Measurements from ENCODE around the gene CNGB1. TPM values are rescaled to one million over a fixed set of nuclear protein-coding genes. Genes with fewer than 3 reads are reported as not detected.
A peak's percentile ranks its signal among the peaks of the same experiment; 100 is the strongest.
"Not testable (repeated sequence)": the region's sequence is repeated elsewhere in the genome, so short reads cannot be mapped to it uniquely, and the experiment has no call there.

Gene CNGB1
- total RNA-seq, 1 donor from 2014 or later: 0.20 TPM

- no peak for DNase-seq (ENCODE audit: low read depth, low spot score)
Measured at GRCh38 chr16:57889111-57889510, 81.8 kb downstream of the CNGB1 start.

- no peak for DNase-seq (ENCODE audit: low read depth, low spot score)
Measured at GRCh38 chr16:57888128-57888527, 82.8 kb downstream of the CNGB1 start.

DNA sequence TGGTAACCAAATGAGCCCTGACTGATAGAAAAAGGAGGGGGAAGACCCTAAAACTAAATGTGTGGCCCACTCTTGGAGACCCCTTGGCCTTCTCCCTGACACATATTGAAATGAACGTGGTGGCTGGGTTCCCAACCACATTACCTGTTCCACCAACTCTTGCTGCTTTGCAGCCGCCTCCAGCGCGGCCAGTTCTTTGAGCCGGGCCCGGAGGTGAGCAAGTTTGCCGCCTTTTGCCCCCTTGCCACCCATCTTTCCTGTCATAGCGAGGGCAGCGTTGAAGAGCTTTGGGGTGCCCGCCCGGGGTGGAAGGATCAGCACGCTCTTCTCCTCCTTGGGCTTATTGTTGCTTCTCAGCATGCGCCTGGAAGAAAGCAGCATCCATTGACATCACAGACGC lies 83.2 kb downstream of the CNGB1 start:
- no peak for DNase-seq (ENCODE audit: low read depth, low spot score)

DNA sequence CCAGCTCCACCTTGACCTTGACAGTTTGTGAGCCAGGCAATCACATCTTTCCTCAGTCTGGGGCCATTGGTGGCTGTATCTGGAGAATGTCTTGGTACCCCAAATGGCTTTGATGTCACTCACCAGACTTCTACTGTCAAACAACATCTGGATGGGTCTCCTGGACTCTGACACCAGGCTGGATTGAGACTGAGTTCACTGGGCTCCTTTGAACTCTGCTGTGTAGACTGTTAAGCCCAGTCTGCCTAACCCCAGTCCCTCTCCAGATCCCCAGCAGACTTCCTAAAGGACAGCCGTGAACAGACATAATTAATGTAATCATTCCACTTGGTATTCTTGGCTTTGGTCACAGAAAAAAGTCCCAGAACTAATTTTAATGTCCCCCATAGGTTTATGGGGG lies 84.5 kb downstream of the CNGB1 start:
- no peak for DNase-seq (ENCODE audit: low read depth, low spot score)

- DNase-seq (ENCODE audit: low read depth, low spot score): no peak
Measured at GRCh38 chr16:57884655-57885133, 86.2 kb downstream of the CNGB1 start.

GRCh38 chr16:57883953-57884654 lies 86.8 kb downstream of the CNGB1 start:
- DNase-seq (ENCODE audit: low read depth, low spot score): no peak

DNA sequence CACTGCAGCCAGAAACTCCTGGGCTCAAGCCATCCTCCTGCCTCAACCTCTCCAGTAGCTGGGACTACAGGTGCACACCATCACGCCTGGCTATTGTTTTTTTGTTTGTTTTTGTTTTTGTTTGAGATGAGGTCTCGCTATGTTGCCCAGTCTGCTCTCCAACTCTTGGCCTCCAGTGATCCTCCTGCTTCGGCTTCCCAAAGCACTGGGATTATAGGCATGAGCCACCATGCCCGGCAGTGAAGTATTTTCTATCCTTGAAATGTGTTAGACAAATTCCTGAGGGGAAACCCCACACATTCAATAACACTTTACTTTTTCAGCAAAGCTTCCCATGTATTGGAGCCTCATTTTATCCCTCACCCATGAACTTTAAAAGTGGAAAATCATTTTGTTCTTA lies 87.4 kb downstream of the CNGB1 start:
- DNase-seq (ENCODE audit: low read depth, low spot score): no peak

- no peak for DNase-seq (ENCODE audit: low read depth, low spot score)
Measured at GRCh38 chr16:57882792-57883191, 88.1 kb downstream of the CNGB1 start.

- no peak for DNase-seq (ENCODE audit: low read depth, low spot score)
Measured at GRCh38 chr16:57882206-57882605, 88.7 kb downstream of the CNGB1 start.

DNA sequence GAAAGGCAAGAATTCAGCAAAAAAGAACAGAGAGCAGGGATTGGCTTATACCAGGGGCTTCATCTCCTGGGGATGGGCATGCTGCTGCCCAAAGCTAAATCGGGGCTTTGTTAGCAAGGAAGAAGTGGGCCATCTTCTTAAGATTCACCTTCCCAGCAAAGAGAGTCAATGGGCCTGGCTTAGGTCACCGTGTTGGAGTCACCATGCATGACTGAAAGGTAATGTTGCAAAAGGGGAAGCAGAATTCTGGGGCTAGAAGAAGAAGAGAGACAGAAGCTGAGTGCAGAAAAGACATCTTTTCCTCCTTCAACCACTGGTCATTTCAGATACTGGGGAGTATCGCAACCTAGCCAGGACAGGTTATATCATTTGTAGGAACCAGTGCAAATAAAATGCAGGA lies 92.3 kb downstream of the CNGB1 start:
- DNase-seq (ENCODE audit: low read depth, low spot score): no peak

DNA sequence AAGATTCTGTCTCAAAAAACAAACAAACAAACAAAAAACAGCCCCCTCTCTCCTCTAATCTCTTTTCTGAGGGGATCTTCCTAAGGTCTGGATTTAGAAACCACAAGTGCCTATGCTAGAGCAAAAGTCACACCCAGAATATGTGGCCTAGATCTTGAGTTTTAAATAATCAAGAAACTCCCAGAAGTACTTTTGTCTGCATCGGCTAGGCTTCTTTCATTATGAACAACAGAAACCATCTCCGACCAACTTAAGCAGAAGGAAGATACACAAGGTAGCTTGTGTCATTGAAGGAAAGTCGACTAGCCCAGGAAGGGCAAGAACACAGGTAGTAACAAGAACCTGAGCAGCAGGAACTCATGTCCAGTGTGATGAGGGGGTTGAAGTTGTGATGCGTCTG lies 94.7 kb downstream of the CNGB1 start:
- no peak for DNase-seq (ENCODE audit: low read depth, low spot score)

DNA sequence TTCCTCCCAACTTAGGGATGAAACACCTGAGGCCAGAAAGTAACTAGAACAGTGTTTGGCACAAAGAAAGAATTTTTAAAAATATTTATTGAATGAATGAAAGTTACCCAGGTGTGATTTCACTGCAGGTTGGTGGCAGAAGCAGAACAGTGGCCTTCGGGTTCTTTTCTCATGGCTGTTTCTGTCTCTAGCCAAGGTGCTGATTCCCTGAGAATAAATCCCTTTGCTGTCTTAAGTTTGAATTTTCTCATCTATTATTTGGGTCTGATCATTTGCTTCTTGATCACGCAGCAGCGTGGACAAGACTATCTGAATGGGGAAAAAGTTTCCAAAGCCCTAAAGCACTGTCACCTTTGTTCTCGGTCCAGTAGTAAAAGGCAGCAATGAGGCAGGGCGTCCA lies 95.6 kb downstream of the CNGB1 start:
- DNase-seq (ENCODE audit: low read depth, low spot score): no peak

DNA sequence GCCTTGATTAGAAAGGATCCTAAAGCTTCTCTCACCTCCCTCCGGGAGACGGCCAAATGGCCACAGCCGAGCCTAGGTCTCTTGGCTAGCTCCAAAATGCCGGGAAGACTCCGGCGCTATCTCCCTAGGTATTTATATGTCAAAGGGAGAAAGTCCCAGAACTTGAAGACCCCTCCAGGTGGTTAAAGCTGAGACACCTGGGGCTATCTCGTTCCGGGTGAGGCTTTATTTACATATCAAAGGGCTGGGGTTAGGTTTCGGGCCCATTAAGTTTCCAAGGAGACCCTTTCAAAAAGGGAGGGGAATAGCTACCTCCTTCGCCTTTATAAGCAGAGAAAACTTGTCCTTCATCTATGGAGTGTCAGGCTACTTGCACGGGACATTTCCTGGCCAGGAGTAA lies 97.7 kb downstream of the CNGB1 start:
- DNase-seq (ENCODE audit: low read depth, low spot score): no peak

DNA sequence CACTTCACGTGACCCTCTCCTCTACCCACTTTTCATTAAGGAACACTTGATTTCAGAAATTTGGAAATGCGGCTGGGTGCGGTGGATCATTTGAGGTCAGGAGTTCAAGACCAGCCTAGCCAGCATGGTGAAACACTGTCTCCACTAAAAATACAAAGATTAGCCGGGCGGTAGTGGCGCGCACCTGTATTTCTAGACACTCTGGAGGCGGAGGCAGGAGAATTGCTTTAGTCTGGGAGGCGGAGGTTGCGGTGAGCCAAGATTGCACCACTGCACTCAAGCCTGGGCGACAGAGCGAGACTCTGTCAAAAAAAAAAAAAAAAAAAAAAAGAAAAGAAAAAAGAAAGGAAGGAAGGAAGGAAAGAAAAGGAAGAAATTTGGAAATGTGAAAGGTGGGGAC lies 98.2 kb downstream of the CNGB1 start:
- not testable (repeated sequence) for DNase-seq (ENCODE audit: low read depth, low spot score)

DNA sequence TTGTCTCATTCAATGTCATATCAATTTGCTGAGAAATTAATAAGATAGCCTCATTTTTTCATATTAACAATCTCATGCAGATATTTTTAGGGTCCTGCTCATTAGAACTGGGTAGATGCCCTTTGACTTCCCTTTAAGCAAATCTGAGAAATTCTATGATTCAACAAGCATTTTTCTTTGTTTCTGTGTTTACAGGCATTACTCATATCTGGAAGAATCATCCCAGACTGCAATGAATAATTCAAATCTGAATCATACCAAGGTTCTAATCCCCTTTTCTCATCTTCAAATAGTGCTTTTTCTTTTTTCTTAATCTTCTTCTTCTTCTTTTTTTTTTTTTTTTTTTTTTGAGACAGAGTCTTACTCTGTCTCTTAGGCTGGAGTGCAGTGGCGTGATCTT lies 99.5 kb downstream of the CNGB1 start:
- no peak for DNase-seq (ENCODE audit: low read depth, low spot score)

- DNase-seq (ENCODE audit: low read depth, low spot score): no peak
Measured at GRCh38 chr16:57870753-57871454, 100.0 kb downstream of the CNGB1 start.

DNA sequence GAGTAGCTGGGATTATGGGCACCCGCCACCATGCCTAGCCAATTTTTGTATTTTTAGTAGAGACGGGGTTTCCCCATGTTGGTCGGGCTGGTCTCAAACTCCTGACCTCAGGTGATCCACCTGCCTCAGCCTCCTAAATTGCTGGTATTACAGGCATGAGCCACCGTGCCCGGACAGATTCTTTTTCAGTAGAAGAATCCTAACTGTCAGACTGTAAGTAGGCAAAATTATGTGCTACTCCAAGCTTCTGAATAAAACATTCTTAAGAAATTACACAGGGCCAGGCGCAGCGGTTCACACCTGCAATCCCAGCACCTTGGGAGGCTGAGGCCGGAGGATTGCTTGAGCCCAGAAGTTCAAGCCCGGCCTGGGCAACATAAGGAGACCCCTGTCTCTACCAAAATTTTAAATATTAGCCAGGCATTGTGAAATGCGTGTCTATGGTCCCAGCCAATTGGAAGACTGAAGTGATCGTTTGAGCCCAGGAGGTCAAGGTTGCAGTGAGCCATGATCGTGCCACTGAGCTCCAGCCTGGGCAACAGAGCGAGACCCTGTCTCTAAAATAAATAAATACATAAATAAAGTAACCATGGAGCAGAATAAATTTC lies 101.9 kb downstream of the CNGB1 start:
- no peak for DNase-seq (ENCODE audit: low read depth, low spot score)

DNA sequence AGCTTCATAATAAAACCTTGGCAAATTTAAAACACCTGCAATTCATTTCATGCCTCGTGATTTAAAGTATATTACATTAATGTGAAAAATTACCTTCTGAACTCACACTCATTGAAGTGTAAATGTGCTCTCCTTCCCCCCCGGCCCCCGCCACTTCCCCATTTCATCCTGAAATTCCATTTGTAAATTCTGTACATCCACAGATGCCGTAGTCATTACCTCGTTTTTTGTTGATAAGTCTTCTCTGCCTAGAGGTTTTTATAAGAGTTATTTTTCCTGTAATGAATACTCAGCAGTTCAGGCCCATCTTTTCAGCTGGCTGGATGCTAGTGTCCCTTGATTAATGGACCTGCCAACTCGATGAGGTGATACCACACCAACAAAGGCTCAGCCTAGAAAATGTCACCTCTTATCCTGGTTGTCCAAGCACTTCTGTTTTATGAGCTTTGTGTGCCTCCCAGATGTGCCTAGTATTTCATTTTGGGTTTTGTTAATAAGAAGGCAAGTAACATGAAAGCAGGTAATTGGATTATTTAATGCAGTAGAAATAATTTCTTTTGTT lies 103.8 kb downstream of the CNGB1 start:
- no peak for DNase-seq (ENCODE audit: low read depth, low spot score)

DNA sequence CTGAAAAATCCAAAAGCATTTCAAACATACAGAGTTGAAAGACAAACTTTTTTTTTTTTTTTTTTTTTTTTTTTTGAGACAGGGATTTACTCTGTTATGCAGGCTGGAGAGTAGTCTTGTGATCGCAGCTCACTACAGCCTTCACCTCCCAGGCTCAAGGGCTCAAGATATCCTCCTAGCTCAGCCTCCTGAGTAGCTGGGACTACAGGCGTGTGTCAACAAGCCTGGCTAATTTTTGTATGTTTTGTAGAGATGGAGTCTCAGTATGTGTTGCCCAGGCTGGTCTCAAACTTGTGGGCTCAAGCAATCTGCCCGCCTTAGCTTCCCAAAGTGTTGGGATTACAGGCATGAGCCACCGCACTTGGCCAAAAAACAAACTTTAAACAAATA lies 104.4 kb downstream of the CNGB1 start:
- DNase-seq (ENCODE audit: low read depth, low spot score): no peak

- DNase-seq (ENCODE audit: low read depth, low spot score): no peak
Measured at GRCh38 chr16:57865746-57866528, 105.0 kb downstream of the CNGB1 start.

- peak; percentile 13 for DNase-seq (ENCODE audit: low read depth, low spot score)
Measured at GRCh38 chr16:57863434-57864160, 107.3 kb downstream of the CNGB1 start.

Measured in pulmonary artery endothelial cell (primary cell).